Caco-2 (cell line): ENCODE results near the gene ATP8A2. TPM values are rescaled to one million over a fixed set of nuclear protein-coding genes. Genes with fewer than 3 reads are reported as not detected.

Experiments used
- BruUV-seq: library from RNA; stranded (reverse); fragments of 400-500 nt; replicated peaks from 2 replicates; lab custom pipeline; 2021; lab: Mats Ljungman, UMichigan
- CTCF ChIA-PET: fragments of 300-600 bp; sonication (Branson Sonifier 250); formaldehyde crosslinking; loops from one replicate; lab custom pipeline; 2022; ENCODE audit warnings: antibody characterized with exemption; lab: Charles Lee
- POLR2A ChIA-PET: fragments of 300-600 bp; sonication (Branson Sonifier 250); formaldehyde crosslinking; loops from one replicate; lab custom pipeline; 2022; ENCODE audit warnings: antibody characterized with exemption; lab: Charles Lee
- DNase-seq, 2 experiments: peaks; one replicate each; pipeline versions ENCODE4 v3.0.0 to v3.0.0-alpha.2; 2020 to 2022
- H3K27me3 ChIP-seq: replicated peaks from 2 replicates; pipeline ENCODE4 v1.6.0; 2011; ENCODE audit warnings: low read length; ENCODE audit not compliant: control insufficient read depth, insufficient read depth
- H3K36me3 ChIP-seq: 2 replicates; pipeline ENCODE4 v1.5.1; 2011; ENCODE audit warnings: low read length; ENCODE audit not compliant: control insufficient read depth, insufficient read depth
- H3K4me1 ChIP-seq: fragments of 250-450 bp; sonication (Bioruptor Pico); 2 replicates; pipeline ENCODE4 v1.5.1; 2020; ENCODE audit warnings: mild to moderate bottlenecking
- H3K4me3 ChIP-seq: 2 replicates; pipeline ENCODE4 v1.5.1; 2011; ENCODE audit warnings: low read depth, mild to moderate bottlenecking, control low read depth, low read length
- H3K9me3 ChIP-seq: fragments of 250-450 bp; sonication (Bioruptor Pico); 2 replicates; pipeline ENCODE4 v1.5.1; 2020; ENCODE audit warnings: mild to moderate bottlenecking, moderate library complexity
- H3K27ac Mint-ChIP-seq: one replicate; pipeline ENCODE4 v1.8.0; 2022; ENCODE audit warnings: mixed read lengths; ENCODE audit not compliant: unreplicated experiment
- H3K27me3 Mint-ChIP-seq: one replicate; pipeline ENCODE4 v1.8.0; 2022; ENCODE audit warnings: mixed read lengths; ENCODE audit not compliant: insufficient read depth, unreplicated experiment
- H3K36me3 Mint-ChIP-seq: one replicate; pipeline ENCODE4 v1.8.0; 2022; ENCODE audit warnings: mild to moderate bottlenecking, mixed read lengths; ENCODE audit not compliant: insufficient read depth, unreplicated experiment
- H3K4me1 Mint-ChIP-seq: one replicate; pipeline ENCODE4 v1.8.0; 2022; ENCODE audit warnings: low read depth, mixed read lengths; ENCODE audit not compliant: unreplicated experiment
- H3K4me3 Mint-ChIP-seq: one replicate; pipeline ENCODE4 v1.8.0; 2022; ENCODE audit warnings: mild to moderate bottlenecking, moderate library complexity, mixed read lengths; ENCODE audit not compliant: unreplicated experiment
- H3K9me3 Mint-ChIP-seq: one replicate; pipeline ENCODE4 v1.8.0; 2022; ENCODE audit warnings: mixed read lengths; ENCODE audit not compliant: unreplicated experiment
- CTCF ChIP-seq, 2 experiments: fragments of 200-600 bp in 1 of 2; IDR thresholded peaks; 1 replicate in 1 of 2; 2 replicates in 1 of 2; pipeline versions ENCODE4 v1.5.1 to v1.8.0; 2011 to 2022; ENCODE audit warnings: antibody characterized with exemption in 1 of 2, control low read depth in 1 of 2, inconsistent platforms in 1 of 2, low read depth in 1 of 2, low read length in 1 of 2, mild to moderate bottlenecking in 1 of 2, moderate library complexity in 1 of 2; ENCODE audit not compliant: insufficient read depth in 1 of 2, severe bottlenecking in 1 of 2, unreplicated experiment in 1 of 2
- intact Hi-C: fragments of 100-400 bp; cut with micrococcal nuclease; formaldehyde crosslinking; loops from one replicate; pipeline ENCODE4 v1.10.0; 2022; ENCODE audit not compliant: unreplicated experiment
- total RNA-seq: library from RNA; stranded (reverse); gene quantifications from 2 replicates; pipeline ENCODE4 v1.2.3, GENCODE V29; 2022

Gene ATP8A2
- total RNA-seq, 1 experiment from 2014 or later, result 0.05 TPM

- H3K36me3 Mint-ChIP-seq, result no peaks in the 10 kb centered on the region
- peak in 1 of 2 experiments; percentile 3 for DNase-seq
- no peak overlapping the region for H3K27ac Mint-ChIP-seq
- no peak overlapping the region for H3K4me3 Mint-ChIP-seq
- BruUV-seq, result no TSS peak
- Histone ChIP-seq H3K36me3 (no peaks in the 10 kb centered on the region), H3K9me3 (peaks cover 4% of the 10 kb centered on the region; the same call in 1 of the 2 replicates), H3K4me3 (no peak overlapping the region), H3K27me3 (no peaks in the 10 kb centered on the region; the same call in none of the 2 replicates), H3K4me1 (no peaks in the 10 kb centered on the region)
- POLR2A ChIA-PET, result no interaction called here
- CTCF ChIA-PET, result no interaction called here
- H3K9me3 Mint-ChIP-seq, result peaks cover 11% of the 10 kb centered on the region
- H3K4me1 Mint-ChIP-seq, result no peaks in the 10 kb centered on the region
- peak in 1 of 2 experiments; percentile 29 for TF ChIP-seq CTCF (IDR thresholded peaks at IDR 0.05; ENCODE audit: insufficient read depth in 1 of 2, low read depth in 1 of 2, low read length in 1 of 2, severe bottlenecking in 1 of 2, unreplicated experiment in 1 of 2)
- intact Hi-C loops, result no loop called here
- peaks cover 23% of the 10 kb centered on the region for H3K27me3 Mint-ChIP-seq
Measured at GRCh38 chr13:25406377-25406776, 34.6 kb downstream of the ATP8A2 start.

GRCh38 chr13:25409938-25410337 is 38.2 kb downstream of the ATP8A2 start:
- no peaks in the 10 kb centered on the region for H3K4me1 Mint-ChIP-seq

GRCh38 chr13:25415241-25415640 is 43.5 kb downstream of the ATP8A2 start:
- Histone ChIP-seq H3K36me3 (no peaks in the 10 kb centered on the region), H3K9me3 (peaks cover 6% of the 10 kb centered on the region; the same call in 1 of the 2 replicates), H3K4me1 (no peaks in the 10 kb centered on the region), H3K27me3 (no peaks in the 10 kb centered on the region), H3K4me3 (no peak overlapping the region)
- no TSS peak for BruUV-seq
- CTCF ChIA-PET, result no interaction called here
- H3K27ac Mint-ChIP-seq, result no peak overlapping the region
- no peak for TF ChIP-seq CTCF (IDR thresholded peaks at IDR 0.05; ENCODE audit: insufficient read depth in 1 of 2, low read depth in 1 of 2, low read length in 1 of 2, severe bottlenecking in 1 of 2, unreplicated experiment in 1 of 2)
- peaks cover 13% of the 10 kb centered on the region for H3K9me3 Mint-ChIP-seq
- H3K27me3 Mint-ChIP-seq, result peaks cover 16% of the 10 kb centered on the region
- H3K36me3 Mint-ChIP-seq, result no peaks in the 10 kb centered on the region
- H3K4me3 Mint-ChIP-seq, result no peak overlapping the region
- H3K4me1 Mint-ChIP-seq, result no peaks in the 10 kb centered on the region
- POLR2A ChIA-PET, result no interaction called here
- no peak for DNase-seq
- intact Hi-C loops, result no loop called here

More at GRCh38 chr13:25409938-25410337, 38.2 kb downstream of the ATP8A2 start:
- no peak overlapping the region for H3K27ac Mint-ChIP-seq
- no peak for TF ChIP-seq CTCF (IDR thresholded peaks at IDR 0.05; ENCODE audit: insufficient read depth in 1 of 2, low read depth in 1 of 2, low read length in 1 of 2, severe bottlenecking in 1 of 2, unreplicated experiment in 1 of 2)
- Histone ChIP-seq H3K4me3 (no peak overlapping the region), H3K9me3 (peaks cover 6% of the 10 kb centered on the region; the same call in 1 of the 2 replicates), H3K27me3 (no peaks in the 10 kb centered on the region; the same call in 1 of the 2 replicates), H3K36me3 (no peaks in the 10 kb centered on the region), H3K4me1 (no peaks in the 10 kb centered on the region)
- BruUV-seq, result no TSS peak
- H3K9me3 Mint-ChIP-seq, result peaks cover 17% of the 10 kb centered on the region
- no peak overlapping the region for H3K4me3 Mint-ChIP-seq
- no peaks in the 10 kb centered on the region for H3K36me3 Mint-ChIP-seq
- no peak for DNase-seq
- peaks cover 6% of the 10 kb centered on the region for H3K27me3 Mint-ChIP-seq
- ChIA-PET POLR2A (no interaction called here), CTCF (no interaction called here)
- intact Hi-C loops, result no loop called here
